ENCODE results near the gene MAPRE2. TPM values are rescaled to one million over a fixed set of nuclear protein-coding genes. Genes with fewer than 3 reads are reported as not detected.

The MAPRE2 gene
- total RNA-seq, 1 donor from 2014 or later: 53.8 TPM

- ChIA-PET CTCF (no interaction called here), POLR2A (no interaction called here)
- H3K36me3 Mint-ChIP-seq (ENCODE audit: low read depth): peaks cover 47% of the 10 kb centered on the region
- intact Hi-C loops (cut with micrococcal nuclease): no loop called here
- peaks cover 20% of the 10 kb centered on the region for H3K4me1 Mint-ChIP-seq
- H3K27me3 Mint-ChIP-seq: no peaks in the 10 kb centered on the region
- H3K4me3 Mint-ChIP-seq: no peak overlapping the region
- TF ChIP-seq CTCF (IDR thresholded peaks at IDR 0.05): no peak
- no peak overlapping the region for H3K27ac Mint-ChIP-seq
- no peaks in the 10 kb centered on the region for H3K9me3 Mint-ChIP-seq
- no peak for DNase-seq
- ATAC-seq (ENCODE audit: low read depth): no peak
Measured at GRCh38 chr18:35088921-35089320, 47.7 kb downstream of the MAPRE2 start.

DNA sequence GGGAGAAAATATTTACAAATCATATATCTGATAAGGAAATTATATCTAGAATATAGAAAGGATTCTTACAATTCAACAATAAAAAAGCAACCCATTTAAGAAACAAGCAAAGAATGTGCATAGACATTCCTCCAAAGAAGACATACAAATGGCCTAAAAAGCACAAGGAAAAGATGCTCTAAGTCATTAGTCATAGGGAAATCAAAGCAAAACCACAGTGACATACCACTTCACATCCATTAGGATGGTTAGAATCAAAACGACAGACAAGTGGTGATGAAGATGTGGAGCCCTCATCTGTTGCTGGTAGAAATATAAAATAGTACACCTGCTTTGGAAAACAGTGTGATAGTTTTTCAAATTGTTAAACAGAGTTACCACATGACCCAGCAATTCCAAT, 48.2 kb downstream of the MAPRE2 start:
- Mint-ChIP-seq H3K4me1 (peaks cover 20% of the 10 kb centered on the region), H3K27ac (no peak overlapping the region), H3K36me3 (ENCODE audit: low read depth) (peaks cover 47% of the 10 kb centered on the region), H3K9me3 (no peaks in the 10 kb centered on the region), H3K4me3 (no peak overlapping the region), H3K27me3 (no peaks in the 10 kb centered on the region)
- ChIA-PET CTCF (no interaction called here), POLR2A (no interaction called here)
- no peak for TF ChIP-seq CTCF (IDR thresholded peaks at IDR 0.05)
- intact Hi-C loops (cut with micrococcal nuclease): no loop called here
- no peak for DNase-seq
- ATAC-seq (ENCODE audit: low read depth): no peak

DNA sequence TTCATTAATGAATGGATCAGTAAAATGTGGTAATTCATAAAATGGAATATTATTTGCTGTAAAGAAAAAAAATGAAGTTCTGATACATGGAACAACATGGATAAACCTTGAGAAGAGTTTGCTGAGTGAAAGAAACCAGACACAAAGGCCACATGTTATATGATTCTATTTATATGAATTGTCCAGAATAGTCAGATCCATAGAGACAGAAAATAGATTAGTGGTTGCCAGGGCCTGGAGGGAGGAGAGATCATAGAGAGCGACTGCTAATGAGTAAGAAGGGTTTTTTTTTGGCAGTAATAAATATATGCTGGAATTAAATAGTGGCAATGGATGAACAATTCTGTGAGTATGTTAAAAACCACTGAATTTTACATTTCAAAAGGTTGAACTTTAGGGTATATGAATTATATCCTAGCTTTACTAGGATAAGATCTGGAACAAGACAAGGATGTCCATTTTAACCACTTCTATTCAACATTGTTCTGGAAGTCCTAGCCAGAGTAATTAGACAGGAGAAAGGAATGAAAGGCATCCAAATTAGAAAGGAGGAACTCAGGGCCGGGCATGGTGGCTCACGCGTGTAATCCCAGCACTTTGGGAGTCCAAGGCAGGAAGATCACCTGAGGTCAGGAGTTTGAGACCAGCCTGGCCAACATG, 48.8 kb downstream of the MAPRE2 start:
- TF ChIP-seq CTCF (IDR thresholded peaks at IDR 0.05): no peak
- Mint-ChIP-seq H3K9me3 (no peaks in the 10 kb centered on the region), H3K4me3 (no peak overlapping the region), H3K27me3 (no peaks in the 10 kb centered on the region), H3K36me3 (ENCODE audit: low read depth) (peaks cover 42% of the 10 kb centered on the region), H3K4me1 (peaks cover 23% of the 10 kb centered on the region), H3K27ac (no peak overlapping the region)
- no peak for DNase-seq
- intact Hi-C loops (cut with micrococcal nuclease): no loop called here
- ATAC-seq (ENCODE audit: low read depth): no peak
- POLR2A ChIA-PET: no interaction called here
- CTCF ChIA-PET: interaction anchor here (0.9 kb wide), 1 partner anchor 25 kb away, joined by 3 read pairs; no protein-coding TSS in a partner anchor

DNA sequence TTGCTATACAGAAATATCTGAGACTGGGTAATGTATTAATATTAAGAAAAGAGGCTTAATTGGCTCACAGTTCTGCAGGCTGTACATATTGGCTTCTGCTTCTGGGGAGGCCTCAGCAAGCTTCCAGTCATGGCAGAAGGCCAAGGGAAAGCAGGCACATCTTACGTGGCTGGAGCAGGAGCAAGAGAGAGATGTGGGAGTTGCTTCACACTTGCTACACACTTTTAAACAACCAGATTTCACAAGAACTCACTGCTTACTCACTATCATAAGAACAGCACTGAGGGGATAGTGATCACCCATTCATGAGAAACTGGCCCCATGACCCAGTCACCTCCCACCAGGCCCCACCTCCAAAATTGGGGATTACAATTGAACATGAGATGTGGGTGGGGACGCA, 50.6 kb downstream of the MAPRE2 start:
- Mint-ChIP-seq H3K36me3 (ENCODE audit: low read depth) (peaks cover 33% of the 10 kb centered on the region), H3K4me3 (no peak overlapping the region), H3K27me3 (no peaks in the 10 kb centered on the region), H3K9me3 (no peaks in the 10 kb centered on the region), H3K27ac (peak overlapping the region; percentile 37), H3K4me1 (peaks cover 35% of the 10 kb centered on the region)
- DNase-seq (no peak), ATAC-seq (ENCODE audit: low read depth) (no peak)
- intact Hi-C loops (cut with micrococcal nuclease): no loop called here
- ChIA-PET POLR2A (no interaction called here), CTCF (no interaction called here)
- TF ChIP-seq CTCF (IDR thresholded peaks at IDR 0.05): no peak

DNA sequence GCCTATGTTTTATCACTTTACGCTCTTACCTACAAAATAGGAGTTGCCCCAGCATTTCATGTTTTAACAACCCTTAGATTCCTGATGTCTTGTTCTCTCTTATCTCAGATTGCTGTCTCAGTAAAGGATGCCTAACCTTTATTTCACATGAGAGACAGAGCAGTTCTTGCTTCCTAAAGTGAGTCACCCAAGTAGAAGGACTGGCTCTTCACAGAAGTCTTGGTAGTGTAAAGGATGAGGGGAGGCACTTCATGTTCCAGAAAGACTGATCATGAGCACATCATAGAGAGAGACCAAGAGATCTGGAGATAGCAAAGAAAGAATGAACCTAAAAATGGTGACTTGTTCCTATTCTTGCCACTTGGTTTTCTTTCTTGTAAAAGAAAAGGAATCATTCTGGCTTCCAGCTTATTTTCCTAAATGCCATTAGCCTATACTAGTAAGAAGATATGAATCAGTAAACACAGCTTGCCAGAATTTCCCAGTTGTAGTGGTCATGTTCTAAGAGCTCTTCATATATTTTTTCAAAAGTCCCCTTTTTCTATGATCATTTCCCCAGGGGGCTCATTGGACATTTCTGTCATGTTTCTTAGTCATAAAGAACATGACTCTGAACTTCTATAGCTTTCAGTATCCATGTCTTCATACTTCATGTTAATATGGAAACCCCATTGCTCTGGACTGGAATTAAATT, 54.9 kb downstream of the MAPRE2 start:
- H3K27ac Mint-ChIP-seq: peak overlapping the region; percentile 86
- intact Hi-C loops (cut with micrococcal nuclease): loop anchor here (1.0 to 2.0 kb wide), 4 partner anchors 13 to 63 kb away; partner anchors contain the start of gene MAPRE2

More for the DNA sequence above, 54.9 kb downstream of the MAPRE2 start:
- no peaks in the 10 kb centered on the region for H3K9me3 Mint-ChIP-seq
- H3K4me1 Mint-ChIP-seq: peaks cover 35% of the 10 kb centered on the region
- CTCF ChIA-PET: interaction anchor here (0.7 to 2.0 kb wide), 8 partner anchors 9 to 49 kb away, joined by 3 to 9 read pairs (median 4); no protein-coding TSS in a partner anchor
- ATAC-seq (ENCODE audit: low read depth) (peak; percentile 88), DNase-seq (no peak)
- H3K4me3 Mint-ChIP-seq: peak overlapping the region; percentile 55
- peaks cover 51% of the 10 kb centered on the region for H3K36me3 Mint-ChIP-seq (ENCODE audit: low read depth)
- no peaks in the 10 kb centered on the region for H3K27me3 Mint-ChIP-seq
- POLR2A ChIA-PET: interaction anchor here (0.6 to 5.0 kb wide), 5 partner anchors 47 to 145 kb away, joined by 3 to 28 read pairs (median 6); partner anchors contain the start of genes MAPRE2 and ZNF397
- TF ChIP-seq CTCF (IDR thresholded peaks at IDR 0.05): no peak
